B cell (primary cell): Measurements from ENCODE around the gene DNALI1.

Experiments used
- CTCF ChIP-seq: fragments of 200-600 bp; IDR thresholded peaks from one replicate; pipeline ENCODE4 v1.8.0; 2022; ENCODE audit warnings: antibody characterized with exemption, mild to moderate bottlenecking
- EZH2 ChIP-seq: IDR thresholded peaks from 2 replicates; pipeline ENCODE4 v1.6.1; 2012; ENCODE audit warnings: borderline replicate concordance, low read depth, mild to moderate bottlenecking, moderate library complexity, low read length; ENCODE audit not compliant: insufficient read depth, poor library complexity, severe bottlenecking

- TF ChIP-seq CTCF (no peak), EZH2 (no peak)
Observed at GRCh38 chr1:37605806-37606474, 49.2 kb downstream of the DNALI1 start.
